Endometrium (tissue), 2 donors: ENCODE results near the gene NKAIN2.
"Not testable (repeated sequence)": the region's sequence is repeated elsewhere in the genome, so short reads cannot be mapped to it uniquely, and the experiment has no call there.

ENCODE experiments used
- FAIRE-seq: peaks from 2 replicates; lab custom pipeline; 2012; peaks lifted over from hg19 to GRCh38; lab: Jason Lieb, UNC
- donor health status: control.
- donor health status: control.

Gene NKAIN2

GRCh38 chr6:124512431-124512830, 708.8 kb downstream of the NKAIN2 start:
- FAIRE-seq = no peak

GRCh38 chr6:124517339-124517738, 713.7 kb downstream of the NKAIN2 start:
- no peak for FAIRE-seq

GRCh38 chr6:124520514-124520913, 716.8 kb downstream of the NKAIN2 start:
- no peak for FAIRE-seq

- no peak for FAIRE-seq
Observed at GRCh38 chr6:124522335-124522734, 718.7 kb downstream of the NKAIN2 start.

- no peak for FAIRE-seq
Observed at GRCh38 chr6:124524491-124525200, 721.0 kb downstream of the NKAIN2 start.

GRCh38 chr6:124530926-124531325, 727.3 kb downstream of the NKAIN2 start:
- FAIRE-seq = no peak

GRCh38 chr6:124535299-124535698, 731.6 kb downstream of the NKAIN2 start:
- no peak for FAIRE-seq

- FAIRE-seq = no peak
Observed at GRCh38 chr6:124535746-124536145, 732.1 kb downstream of the NKAIN2 start.

GRCh38 chr6:124536157-124536841, 732.6 kb downstream of the NKAIN2 start:
- no peak for FAIRE-seq

GRCh38 chr6:124536842-124537191, 733.2 kb downstream of the NKAIN2 start:
- no peak for FAIRE-seq

- FAIRE-seq = no peak
Observed at GRCh38 chr6:124539096-124539495, 735.4 kb downstream of the NKAIN2 start.

- FAIRE-seq = no peak
Observed at GRCh38 chr6:124541573-124541972, 737.9 kb downstream of the NKAIN2 start.

GRCh38 chr6:124546601-124547000, 742.9 kb downstream of the NKAIN2 start:
- no peak for FAIRE-seq

- FAIRE-seq = no peak
Observed at GRCh38 chr6:124551711-124552233, 748.1 kb downstream of the NKAIN2 start.

GRCh38 chr6:124557873-124558272, 754.2 kb downstream of the NKAIN2 start:
- FAIRE-seq = no peak

GRCh38 chr6:124560078-124560477, 756.4 kb downstream of the NKAIN2 start:
- not testable (repeated sequence) for FAIRE-seq

- FAIRE-seq = no peak
Observed at GRCh38 chr6:124560873-124561567, 757.4 kb downstream of the NKAIN2 start.

GRCh38 chr6:124561635-124562130, 758.0 kb downstream of the NKAIN2 start:
- no peak for FAIRE-seq

GRCh38 chr6:124564125-124564524, 760.5 kb downstream of the NKAIN2 start:
- not testable (repeated sequence) for FAIRE-seq

GRCh38 chr6:124567401-124567800, 763.7 kb downstream of the NKAIN2 start:
- no peak for FAIRE-seq

- no peak for FAIRE-seq
Observed at GRCh38 chr6:124573953-124574352, 770.3 kb downstream of the NKAIN2 start.

GRCh38 chr6:124577734-124578281, 774.1 kb downstream of the NKAIN2 start:
- no peak for FAIRE-seq
